ENCODE data around the gene NPDC1.

NPDC1 gene

GRCh38 chr9:136990242-136990911, 55.6 kb downstream of the NPDC1 start:
- no peak for DNase-seq

Data from inflammatory macrophage treated with lipopolysaccharide for 1 hour (primary cell).